HUDEP-2 (cell line): Measurements from ENCODE around the gene C10orf67.
"Not testable (repeated sequence)": the region's sequence is repeated elsewhere in the genome, so short reads cannot be mapped to it uniquely, and the experiment has no call there.

Experiments used
- DNase-seq, 76 experiments: peaks; one replicate each; lab custom pipeline; 2025; ENCODE audit not compliant: unreplicated experiment in 76 of 76; lab: John Stamatoyannopoulos, UW

Gene C10orf67

GRCh38 chr10:23362879-23363792, 18.5 kb upstream of the C10orf67 start:
- DNase-seq = no peak

- DNase-seq = no peak
Observed at GRCh38 chr10:23362069-23362830, 17.7 kb upstream of the C10orf67 start.

- no peak for DNase-seq
Observed at GRCh38 chr10:23361665-23362064, 17.1 kb upstream of the C10orf67 start.

GRCh38 chr10:23359692-23360380, 15.2 kb upstream of the C10orf67 start:
- DNase-seq = peak in 10 of 76 experiments; percentile 2 to 48 (median 6)

- DNase-seq = no peak
Observed at GRCh38 chr10:23358357-23358756, 13.8 kb upstream of the C10orf67 start.

- no peak for DNase-seq
Observed at GRCh38 chr10:23354630-23355279, 10.2 kb upstream of the C10orf67 start.

- no peak for DNase-seq
Observed at GRCh38 chr10:23351926-23352519, 7.4 kb upstream of the C10orf67 start.

GRCh38 chr10:23350706-23351105, 6.1 kb upstream of the C10orf67 start:
- DNase-seq = not testable (repeated sequence)

GRCh38 chr10:23345861-23346260, 1.3 kb upstream of the C10orf67 start:
- no peak for DNase-seq

GRCh38 chr10:23343591-23344240, 881 bp downstream of the C10orf67 start:
- no peak for DNase-seq

GRCh38 chr10:23342213-23342884, 2.2 kb downstream of the C10orf67 start:
- no peak for DNase-seq

- DNase-seq = no peak
Observed at GRCh38 chr10:23341004-23341403, 3.6 kb downstream of the C10orf67 start.

- no peak for DNase-seq
Observed at GRCh38 chr10:23340354-23340753, 4.2 kb downstream of the C10orf67 start.

- DNase-seq = no peak
Observed at GRCh38 chr10:23338886-23339285, 5.7 kb downstream of the C10orf67 start.

- no peak for DNase-seq
Observed at GRCh38 chr10:23338155-23338828, 6.3 kb downstream of the C10orf67 start.

GRCh38 chr10:23337616-23338015, 7.0 kb downstream of the C10orf67 start:
- no peak for DNase-seq

- no peak for DNase-seq
Observed at GRCh38 chr10:23331567-23332301, 12.9 kb downstream of the C10orf67 start.

GRCh38 chr10:23330948-23331347, 13.6 kb downstream of the C10orf67 start:
- DNase-seq = no peak
